Right lobe of liver (tissue), 6 donors: ENCODE data around the gene SCAPER. TPM values are rescaled to one million over a fixed set of nuclear protein-coding genes. Genes with fewer than 3 reads are reported as not detected.
"Not testable (repeated sequence)": the region's sequence is repeated elsewhere in the genome, so short reads cannot be mapped to it uniquely, and the experiment has no call there.

ENCODE experiments used
- ATAC-seq, 4 donors: fragments of 200-7000 bp; cut with Tn5 transposase; one replicate each; pipeline ENCODE4 v1.9.1; 2020; ENCODE audit warnings: mild to moderate bottlenecking in 4 of 4, moderate library complexity in 4 of 4
- DNase-seq, 3 donors: peaks; one replicate each; pipeline ENCODE4 v3.0.0-alpha.2; 2020
- H3K27ac ChIP-seq, 3 donors: fragments of 200-600 bp; one replicate each; pipeline ENCODE4 v1.8.0; 2022
- H3K27me3 ChIP-seq, 2 donors: fragments of 200-600 bp; one replicate each; pipeline ENCODE4 v1.8.0; 2022
- H3K36me3 ChIP-seq, 4 donors: fragments of 200-600 bp; sonication (generic) in 1 of 4; one replicate each; pipeline versions ENCODE4 v1.5.1 to v1.8.0; 2017 to 2022; ENCODE audit warnings: control low read depth in 1 of 4
- H3K4me1 ChIP-seq, 4 donors: fragments of 200-600 bp; sonication (generic) in 1 of 4; one replicate each; pipeline versions ENCODE4 v1.5.1 to v1.8.0; 2017 to 2022; ENCODE audit warnings: control low read depth in 1 of 4
- H3K4me3 ChIP-seq, 3 donors: fragments of 200-600 bp; one replicate each; pipeline ENCODE4 v1.8.0; 2022
- H3K9me3 ChIP-seq, 4 donors: fragments of 200-600 bp; sonication (generic) in 1 of 4; one replicate each; pipeline versions ENCODE4 v1.5.1 to v1.8.0; 2017 to 2022; ENCODE audit warnings: control low read depth in 1 of 4
- CTCF ChIP-seq, 4 donors: fragments of 200-600 bp in 3 of 4; fragments of 450-650 bp in 1 of 4; IDR thresholded peaks; one replicate each; pipeline versions ENCODE4 v1.5.1 to v1.8.0; 2016 to 2022; ENCODE audit warnings: antibody characterized with exemption in 4 of 4, mild to moderate bottlenecking in 2 of 4
- POLR2A ChIP-seq: fragments of 450-650 bp; IDR thresholded peaks from one replicate; pipeline ENCODE4 v1.6.1; 2017; ENCODE audit warnings: antibody characterized with exemption, mild to moderate bottlenecking
- WGBS: methylation state at CpG from one replicate; pipeline ENCODE4 v1.1.6; 2018; ENCODE audit warnings: low coverage, low lambda C conversion rate; ENCODE audit not compliant: insufficient coverage; ENCODE audit errors: missing lambda C conversion rate; 5-methylcytosine and 5-hydroxymethylcytosine counted together
- intact Hi-C, 2 donors: fragments of 100-400 bp; cut with DNase I; formaldehyde crosslinking; loops; one replicate each; pipeline versions ENCODE4 v1.11.2 to v1.14.1; 2022
- total RNA-seq, 6 experiments: library from RNA; depleted of rRNA in 2 of 6; stranded (reverse); fragments of >200 nt in 2 of 6; fragmentation: NEBNext Ultra II Directional in 3 of 6; extraction: Animal tissue kit (Norgen Biotek cat#: 25700) in 3 of 6; gene quantifications; one replicate each; pipeline versions ENCODE4 v1.1.0 to v1.2.4, GENCODE V29; 2016 to 2023
- donor health status: DM: no; HTN: yes; CAD: no.
- donor health status: DM: no; HTN: no; CAD: no.
- donor health status: DM: no; HTN: no; CAD: no.
- donor health status: DM: no; HTN: yes; CAD: no.
- donor health status: DM: no; HTN: yes; CAD: no.

Gene SCAPER
- total RNA-seq, 6 experiments from 2014 or later = 6.7 to 17.3 (median 10.4) TPM

GRCh38 chr15:76503804-76504203 is 401.3 kb downstream of the SCAPER start:
- H3K4me1 ChIP-seq = no peaks in the 10 kb centered on the region
- DNase-seq = no peak
- 100% methylated on average over 3 of the region's 3 CpGs for WGBS

GRCh38 chr15:76503121-76503520 is 402.0 kb downstream of the SCAPER start:
- TF ChIP-seq POLR2A (no peak), CTCF (IDR thresholded peaks at IDR 0.05) (no peak)
- H3K4me3 ChIP-seq = no peak overlapping the region
- H3K36me3 ChIP-seq = no peaks in the 10 kb centered on the region
- intact Hi-C loops = no loop called here
- ATAC-seq = no peak
- H3K4me1 ChIP-seq = no peaks in the 10 kb centered on the region
- no peak overlapping the region for H3K27ac ChIP-seq
- H3K27me3 ChIP-seq = no peaks in the 10 kb centered on the region
- no peak for DNase-seq
- H3K9me3 ChIP-seq = no peaks in the 10 kb centered on the region

More at GRCh38 chr15:76503804-76504203, 401.3 kb downstream of the SCAPER start:
- TF ChIP-seq CTCF (IDR thresholded peaks at IDR 0.05) (no peak), POLR2A (no peak)
- H3K36me3 ChIP-seq = no peaks in the 10 kb centered on the region
- H3K9me3 ChIP-seq = no peaks in the 10 kb centered on the region
- no peaks in the 10 kb centered on the region for H3K27me3 ChIP-seq
- ATAC-seq = no peak
- no peak overlapping the region for H3K4me3 ChIP-seq
- intact Hi-C loops = no loop called here
- no peak overlapping the region for H3K27ac ChIP-seq

- intact Hi-C loops = no loop called here
- no peaks in the 10 kb centered on the region for H3K36me3 ChIP-seq
- WGBS = 66% methylated on average over 2 of the region's 3 CpGs
- H3K27me3 ChIP-seq = no peaks in the 10 kb centered on the region
- H3K4me1 ChIP-seq = no peaks in the 10 kb centered on the region
- H3K4me3 ChIP-seq = no peak overlapping the region
- no peak overlapping the region for H3K27ac ChIP-seq
- TF ChIP-seq CTCF (IDR thresholded peaks at IDR 0.05) (no peak), POLR2A (no peak)
- no peaks in the 10 kb centered on the region for H3K9me3 ChIP-seq
- peak; percentile 49 to 73 (median 64) for ATAC-seq
- DNase-seq = no peak
Measured at GRCh38 chr15:76502678-76503077, 402.5 kb downstream of the SCAPER start.

- H3K4me1 ChIP-seq, H3K4me3 ChIP-seq, intact Hi-C loops, ATAC-seq, DNase-seq, H3K36me3 ChIP-seq, H3K9me3 ChIP-seq, H3K27ac ChIP-seq, H3K27me3 ChIP-seq: not testable (repeated sequence)
- WGBS = 97% methylated on average over 5 of the region's 6 CpGs
Measured at GRCh38 chr15:76502185-76502584, 403.0 kb downstream of the SCAPER start.

GRCh38 chr15:76501726-76502125 is 403.4 kb downstream of the SCAPER start:
- 75% methylated on average over 1 of the region's 1 CpG for WGBS

More at GRCh38 chr15:76501726-76502125, 403.4 kb downstream of the SCAPER start:
- no peak for ATAC-seq
- Histone ChIP-seq H3K27me3 (no peaks in the 10 kb centered on the region), H3K9me3 (no peaks in the 10 kb centered on the region), H3K4me1 (no peaks in the 10 kb centered on the region), H3K4me3 (no peak overlapping the region), H3K27ac (no peak overlapping the region), H3K36me3 (no peaks in the 10 kb centered on the region)
- TF ChIP-seq POLR2A (no peak), CTCF (IDR thresholded peaks at IDR 0.05) (no peak)
- intact Hi-C loops = no loop called here
- DNase-seq = no peak
